ENCODE results near the gene ADCK2.

GRCh38 chr7:140677496-140677895 lies 4.8 kb downstream of the ADCK2 start:
- TF ChIP-seq EGR1 (IDR thresholded peaks at IDR 0.05): no peak
- TF ChIP-seq YY1 (IDR thresholded peaks at IDR 0.05; ENCODE audit: low read depth): no peak
- no peak for TF ChIP-seq EP300 (IDR thresholded peaks at IDR 0.05; ENCODE audit: borderline replicate concordance)
- no peak for TF ChIP-seq REST (IDR thresholded peaks at IDR 0.05; ENCODE audit: low read depth)
- no peak for TF ChIP-seq TAF1 (IDR thresholded peaks at IDR 0.05; ENCODE audit: low read depth)
- TF ChIP-seq MAX (IDR thresholded peaks at IDR 0.05): no peak
- TF ChIP-seq TEAD4 (IDR thresholded peaks at IDR 0.05): no peak
- TF ChIP-seq CEBPB (IDR thresholded peaks at IDR 0.05): no peak
- TF ChIP-seq ZBTB7A (IDR thresholded peaks at IDR 0.05; ENCODE audit: low read depth): no peak
- no peak for TF ChIP-seq TCF12 (IDR thresholded peaks at IDR 0.05; ENCODE audit: low read depth)
- no peak for TF ChIP-seq RAD21 (IDR thresholded peaks at IDR 0.05; ENCODE audit: low read depth)
- TF ChIP-seq FOXM1 (IDR thresholded peaks at IDR 0.05; ENCODE audit: borderline replicate concordance, low read depth): no peak
